HUES6 (cell line): ENCODE measurements around the gene STYXL1.

Source experiments
- H3K27ac ChIP-seq: 2 replicates; pipeline ENCODE4 v1.7.0; 2013; ENCODE audit warnings: low read depth, mild to moderate bottlenecking, low read length, inconsistent platforms
- H3K27me3 ChIP-seq: 2 replicates; pipeline ENCODE4 v1.6.1; 2013; ENCODE audit warnings: low read length; ENCODE audit not compliant: control insufficient read depth, insufficient read depth
- H3K36me3 ChIP-seq: 2 replicates; pipeline ENCODE4 v1.6.1; 2013; ENCODE audit warnings: low read length; ENCODE audit not compliant: control insufficient read depth, insufficient read depth
- H3K4me1 ChIP-seq: 2 replicates; pipeline ENCODE4 v1.6.1; 2013; ENCODE audit warnings: low read length; ENCODE audit not compliant: control insufficient read depth, insufficient read depth
- H3K4me3 ChIP-seq: 2 replicates; pipeline ENCODE4 v1.5.1; 2013; ENCODE audit warnings: low read depth, low read length
- H3K9ac ChIP-seq: one replicate; pipeline ENCODE4 v1.6.1; 2013; ENCODE audit warnings: mild to moderate bottlenecking, low read length
- H3K9me3 ChIP-seq: 2 replicates; pipeline ENCODE4 v1.6.1; 2013; ENCODE audit warnings: low read depth, low read length; ENCODE audit not compliant: control insufficient read depth, insufficient read depth

STYXL1 gene

DNA sequence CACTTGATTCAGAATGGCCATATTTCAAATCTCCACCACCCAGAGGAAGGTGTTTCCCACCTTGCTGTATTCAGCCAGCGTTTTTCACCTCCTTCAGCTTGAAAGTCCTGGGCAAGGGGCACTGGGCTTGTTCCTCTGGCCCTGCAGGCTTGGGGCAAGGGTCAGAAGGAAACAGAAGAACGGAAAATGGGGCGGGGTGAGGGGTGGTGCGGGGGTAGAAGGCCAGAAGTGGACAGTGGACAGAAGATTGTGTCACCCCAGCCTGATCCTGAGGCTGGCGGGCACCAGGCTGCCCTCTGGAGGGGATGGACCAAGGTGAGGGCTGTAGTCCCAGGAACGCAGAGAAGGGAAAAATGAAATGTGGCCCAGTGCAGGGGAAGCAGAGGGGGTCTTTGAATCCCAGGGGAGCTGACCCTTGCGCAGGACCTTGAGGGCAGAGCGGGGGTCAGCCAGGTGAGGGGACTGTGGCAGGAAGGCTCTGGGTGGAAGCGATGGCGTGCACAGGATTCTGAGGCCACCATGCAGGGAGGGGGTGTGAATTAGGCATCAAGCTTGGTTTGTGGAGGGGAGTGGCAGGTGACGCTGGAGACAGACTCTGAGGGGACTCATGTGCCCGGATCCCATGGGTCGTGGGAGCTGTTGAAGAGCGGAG, 76.4 kb downstream of the STYXL1 start:
- H3K27me3 ChIP-seq, result no peaks in the 10 kb centered on the region
- no peaks in the 10 kb centered on the region for H3K9me3 ChIP-seq
- H3K36me3 ChIP-seq, result peaks cover 43% of the 10 kb centered on the region
- no peak overlapping the region for H3K27ac ChIP-seq
- no peak overlapping the region for H3K4me3 ChIP-seq
- no peaks in the 10 kb centered on the region; the same call in 1 of the 2 replicates for H3K4me1 ChIP-seq
- H3K9ac ChIP-seq, result no peak overlapping the region

DNA sequence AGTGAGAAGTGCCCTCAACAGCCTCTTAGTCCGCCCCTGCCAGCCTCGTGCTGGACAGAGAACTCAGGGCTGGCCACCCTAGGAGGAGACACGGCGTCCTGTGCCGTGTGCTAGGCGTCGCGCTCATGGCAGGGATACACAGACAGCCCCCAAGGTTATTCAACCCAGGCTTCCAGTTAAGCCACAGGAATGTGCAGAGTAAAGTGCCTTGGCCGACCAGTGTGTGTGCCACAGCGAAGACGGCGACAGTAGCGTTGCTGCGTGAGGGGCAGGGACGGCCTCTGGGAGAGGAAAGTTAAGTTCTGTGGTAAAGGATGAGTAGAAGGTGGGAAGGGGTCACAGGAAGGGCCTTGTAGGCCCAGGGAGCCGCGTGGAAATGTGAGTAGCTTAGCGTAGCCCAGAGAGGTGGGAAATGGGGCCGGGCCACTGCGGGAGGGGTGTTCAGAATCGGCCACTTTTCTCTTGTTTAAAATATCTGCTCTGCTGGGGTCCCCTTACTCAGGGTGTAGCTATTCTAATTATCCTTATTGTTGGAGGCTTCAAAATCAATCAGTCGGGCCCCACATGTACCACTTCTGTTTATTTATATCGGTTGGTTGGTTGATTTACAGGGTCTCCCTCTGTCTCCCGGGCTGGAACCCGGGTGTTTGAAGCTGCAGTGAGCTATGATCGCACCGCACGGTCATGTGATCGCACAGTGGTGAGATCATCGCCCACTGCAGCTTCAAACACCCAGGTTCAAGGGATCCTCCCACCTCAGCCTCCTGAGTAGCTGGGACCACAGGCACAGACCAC, 77.9 kb downstream of the STYXL1 start:
- no peak overlapping the region for H3K27ac ChIP-seq
- peaks cover 55% of the 10 kb centered on the region for H3K36me3 ChIP-seq
- H3K9me3 ChIP-seq, result no peaks in the 10 kb centered on the region
- no peak overlapping the region for H3K9ac ChIP-seq
- no peaks in the 10 kb centered on the region for H3K27me3 ChIP-seq
- no peaks in the 10 kb centered on the region; the same call in 1 of the 2 replicates for H3K4me1 ChIP-seq
- no peak overlapping the region for H3K4me3 ChIP-seq

GRCh38 chr7:75969182-75969581, 78.6 kb downstream of the STYXL1 start:
- H3K9me3 ChIP-seq, result no peaks in the 10 kb centered on the region
- H3K9ac ChIP-seq, result no peak overlapping the region
- H3K27me3 ChIP-seq, result no peaks in the 10 kb centered on the region
- H3K4me1 ChIP-seq, result no peaks in the 10 kb centered on the region; the same call in 1 of the 2 replicates
- H3K4me3 ChIP-seq, result no peak overlapping the region
- H3K36me3 ChIP-seq, result peaks cover 58% of the 10 kb centered on the region
- H3K27ac ChIP-seq, result no peak overlapping the region

DNA sequence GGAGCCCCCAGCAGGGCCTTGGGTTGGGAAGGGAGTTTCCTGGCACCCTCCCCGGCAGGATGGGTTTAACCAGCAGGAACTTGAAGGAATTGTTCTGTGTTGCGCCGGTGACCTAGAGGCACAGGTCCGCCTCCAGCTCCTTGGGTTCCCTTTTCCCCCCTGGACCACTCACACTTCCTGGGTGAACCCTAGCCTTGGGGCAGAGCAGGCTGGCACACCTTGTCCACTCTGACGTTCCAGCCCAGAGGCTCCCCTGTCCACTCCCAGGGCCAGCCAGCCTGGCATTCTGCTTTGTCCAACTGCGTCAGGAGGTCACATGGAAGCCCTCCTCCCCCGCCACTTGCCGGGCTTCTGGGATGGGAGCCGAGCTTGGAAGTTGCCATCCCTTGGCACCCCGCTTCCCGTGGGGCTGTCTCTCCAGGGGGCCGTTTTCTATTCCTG, 79.2 kb downstream of the STYXL1 start:
- H3K9me3 ChIP-seq, result no peaks in the 10 kb centered on the region
- no peaks in the 10 kb centered on the region for H3K27me3 ChIP-seq
- peaks cover 54% of the 10 kb centered on the region for H3K36me3 ChIP-seq
- H3K4me1 ChIP-seq, result no peaks in the 10 kb centered on the region; the same call in 1 of the 2 replicates
- no peak overlapping the region for H3K9ac ChIP-seq
- H3K4me3 ChIP-seq, result no peak overlapping the region
- H3K27ac ChIP-seq, result no peak overlapping the region

GRCh38 chr7:75968012-75968411, 79.8 kb downstream of the STYXL1 start:
- Histone ChIP-seq H3K9ac (no peak overlapping the region), H3K27me3 (no peaks in the 10 kb centered on the region), H3K4me1 (no peaks in the 10 kb centered on the region; the same call in 1 of the 2 replicates), H3K27ac (no peak overlapping the region), H3K36me3 (peaks cover 55% of the 10 kb centered on the region), H3K9me3 (no peaks in the 10 kb centered on the region), H3K4me3 (no peak overlapping the region)

- Histone ChIP-seq H3K27me3 (no peaks in the 10 kb centered on the region), H3K4me3 (no peak overlapping the region), H3K9ac (no peak overlapping the region), H3K27ac (no peak overlapping the region), H3K36me3 (peaks cover 58% of the 10 kb centered on the region), H3K4me1 (no peaks in the 10 kb centered on the region; the same call in 1 of the 2 replicates), H3K9me3 (no peaks in the 10 kb centered on the region)
Observed at GRCh38 chr7:75967487-75967997, 80.3 kb downstream of the STYXL1 start.

- peaks cover 57% of the 10 kb centered on the region for H3K36me3 ChIP-seq
- H3K4me3 ChIP-seq, result no peak overlapping the region
- H3K9me3 ChIP-seq, result no peaks in the 10 kb centered on the region
- no peaks in the 10 kb centered on the region for H3K27me3 ChIP-seq
- no peaks in the 10 kb centered on the region; the same call in 1 of the 2 replicates for H3K4me1 ChIP-seq
- H3K9ac ChIP-seq, result no peak overlapping the region
- H3K27ac ChIP-seq, result no peak overlapping the region
Observed at GRCh38 chr7:75967055-75967454, 80.7 kb downstream of the STYXL1 start.

DNA sequence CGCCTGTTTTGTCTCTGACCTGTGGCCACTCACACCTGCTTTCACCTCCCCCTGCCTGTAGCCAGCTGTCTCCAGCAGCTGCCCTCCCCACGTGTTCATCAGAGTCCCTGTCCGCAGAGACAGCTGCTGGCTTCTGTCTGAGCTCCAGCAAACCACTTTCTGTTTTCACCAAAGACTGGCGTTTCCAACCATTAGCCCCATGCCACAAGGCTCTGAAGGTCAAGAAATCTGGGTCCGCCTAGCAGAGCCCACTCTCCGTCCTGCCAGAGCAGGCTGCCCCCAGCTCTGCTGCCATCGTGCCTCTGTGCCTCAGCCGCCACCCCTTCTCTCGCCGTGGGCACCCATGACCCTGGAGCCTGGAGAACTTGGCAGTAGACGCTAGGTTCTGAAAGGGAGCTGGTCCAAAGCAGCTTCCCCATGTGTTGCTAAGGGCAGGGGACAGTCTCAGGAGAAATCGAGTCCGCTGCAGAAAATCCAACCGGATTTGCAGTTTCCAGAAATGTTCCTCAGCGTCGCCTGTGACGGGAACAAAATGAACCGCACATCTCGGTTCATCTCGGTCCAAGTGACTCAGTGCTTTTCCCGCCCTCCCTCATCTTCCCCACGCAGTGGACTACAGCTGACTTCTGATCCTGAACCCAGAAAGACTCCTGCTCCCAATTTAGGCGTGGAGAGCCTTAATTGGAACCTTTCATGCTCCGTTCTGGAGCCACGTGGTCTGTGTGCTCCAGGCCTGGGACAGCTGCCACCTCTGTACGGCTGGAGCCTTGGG, 81.4 kb downstream of the STYXL1 start:
- Histone ChIP-seq H3K9ac (no peak overlapping the region), H3K9me3 (no peaks in the 10 kb centered on the region), H3K36me3 (peaks cover 58% of the 10 kb centered on the region), H3K27me3 (no peaks in the 10 kb centered on the region), H3K4me1 (no peaks in the 10 kb centered on the region; the same call in 1 of the 2 replicates), H3K4me3 (no peak overlapping the region), H3K27ac (no peak overlapping the region)

GRCh38 chr7:75965617-75966016, 82.2 kb downstream of the STYXL1 start:
- peak overlapping the region; percentile 16 for H3K9ac ChIP-seq
- no peak overlapping the region for H3K4me3 ChIP-seq
- H3K27ac ChIP-seq, result no peak overlapping the region
- H3K36me3 ChIP-seq, result peaks cover 58% of the 10 kb centered on the region
- no peaks in the 10 kb centered on the region for H3K9me3 ChIP-seq
- H3K4me1 ChIP-seq, result no peaks in the 10 kb centered on the region; the same call in 1 of the 2 replicates
- H3K27me3 ChIP-seq, result no peaks in the 10 kb centered on the region

DNA sequence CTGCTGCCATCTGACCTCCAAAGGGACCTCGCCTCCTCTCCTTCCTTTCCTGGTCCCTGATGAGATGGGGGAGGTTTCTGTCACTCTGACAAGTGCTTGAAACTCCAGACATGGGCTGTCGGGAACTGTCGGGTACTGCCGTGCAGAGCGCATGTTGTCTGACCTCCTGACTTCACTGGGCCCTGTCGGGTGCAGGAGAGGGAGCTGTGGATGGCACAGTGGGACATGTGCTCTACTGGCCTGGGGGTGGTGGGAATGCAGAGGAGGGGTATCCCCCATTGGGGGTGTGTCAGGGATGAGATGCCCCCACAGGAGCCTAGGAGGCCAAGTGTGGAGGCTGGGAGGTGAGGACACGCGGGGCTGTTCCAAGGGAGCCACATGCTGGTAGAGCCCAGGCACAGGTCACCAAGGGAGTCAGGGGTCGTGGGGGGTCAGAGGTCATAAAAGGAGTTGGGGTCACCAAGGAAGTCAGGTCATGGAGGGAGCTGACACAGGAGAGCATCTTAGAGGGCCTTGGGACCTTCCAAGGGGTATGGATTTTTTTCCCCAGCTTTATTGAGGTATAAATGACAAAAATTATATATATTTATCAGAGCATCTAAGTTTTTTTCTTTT, 84.3 kb downstream of the STYXL1 start:
- Histone ChIP-seq H3K9me3 (no peaks in the 10 kb centered on the region), H3K4me1 (no peaks in the 10 kb centered on the region), H3K4me3 (no peak overlapping the region), H3K27me3 (no peaks in the 10 kb centered on the region), H3K36me3 (peaks cover 69% of the 10 kb centered on the region), H3K9ac (no peak overlapping the region), H3K27ac (no peak overlapping the region)
